ENCODE data around the gene RANBP2. TPM values are rescaled to one million over a fixed set of nuclear protein-coding genes. Genes with fewer than 3 reads are reported as not detected.

Gene RANBP2
- total and polyA plus RNA-seq, 2 donors (not counting 1 experiment from before 2014, with no cell fraction given) = 4.4 to 67.0 TPM

- ChIA-PET CTCF (no interaction called here), POLR2A (no interaction called here)
- H3K9me3 Mint-ChIP-seq (ENCODE audit: insufficient read depth) = no peaks in the 10 kb centered on the region
- Histone ChIP-seq H3K27me3 (replicated peaks in 1 of 4; ENCODE audit: control extremely low read depth in 1 of 4, control insufficient read depth in 3 of 4, insufficient read depth in 4 of 4, low read length in 3 of 4) (no peaks in the 10 kb centered on the region), H2AFZ (ENCODE audit: insufficient read depth, low read depth, low read length, poor library complexity, severe bottlenecking) (no peak overlapping the region), H3K36me3 (replicated peaks in 1 of 2; ENCODE audit: control extremely low read depth in 1 of 2, control insufficient read depth in 1 of 2, extremely low read depth in 1 of 2, insufficient read depth in 2 of 2, low read length in 1 of 2) (peaks cover 2 to 6% of the 10 kb centered on the region in 2 experiments), H3K4me2 (replicated peaks; ENCODE audit: low read depth, low read length, poor library complexity, severe bottlenecking) (no peak overlapping the region), H3K4me1 (ENCODE audit: control insufficient read depth in 2 of 2, insufficient read depth in 2 of 2, low read length in 2 of 2) (no peaks in the 10 kb centered on the region), H3K27ac (ENCODE audit: low read length in 2 of 2) (no peak overlapping the region), H3K9ac (ENCODE audit: low read length) (no peak overlapping the region), H3K4me3 (ENCODE audit: control extremely low read depth in 1 of 5, extremely low read depth in 1 of 5, insufficient read depth in 1 of 5, low read depth in 2 of 5, low read length in 4 of 5) (no peak overlapping the region), H3K79me2 (ENCODE audit: control insufficient read depth, insufficient read depth, low read length) (no peaks in the 10 kb centered on the region), H3K9me3 (ENCODE audit: control extremely low read depth in 1 of 3, control insufficient read depth in 2 of 3, insufficient read depth in 1 of 3, low read length in 2 of 3) (peaks cover 0 to 3% (median 3%) of the 10 kb centered on the region in 3 donors), H4K20me1 (ENCODE audit: control insufficient read depth, insufficient read depth, low read length, poor library complexity, severe bottlenecking) (no peaks in the 10 kb centered on the region)
- TF ChIP-seq CTCF (IDR thresholded peaks at IDR 0.05) (no peak), EZH2 (IDR thresholded peaks at IDR 0.05; ENCODE audit: borderline replicate concordance, insufficient read depth, low read depth, low read length, poor library complexity, severe bottlenecking) (no peak)
- WGBS (ENCODE audit: insufficient coverage) = no CpG with 5 or more reads among the region's 1 CpG
- intact Hi-C loops (cut with micrococcal nuclease) = no loop called here
- H3K4me1 Mint-ChIP-seq = no peaks in the 10 kb centered on the region
- H3K4me3 Mint-ChIP-seq = no peak overlapping the region
- DNase-seq (no peak), ATAC-seq (ENCODE audit: low read depth) (no peak)
- no peak overlapping the region for H3K27ac Mint-ChIP-seq
- H3K27me3 Mint-ChIP-seq = no peaks in the 10 kb centered on the region
Measured at GRCh38 chr2:108823286-108823685, 104.0 kb downstream of the RANBP2 start.

- Histone ChIP-seq H3K36me3 (replicated peaks in 1 of 2; ENCODE audit: control extremely low read depth in 1 of 2, control insufficient read depth in 1 of 2, extremely low read depth in 1 of 2, insufficient read depth in 2 of 2, low read length in 1 of 2) (no peaks in the 10 kb centered on the region), H4K20me1 (ENCODE audit: control insufficient read depth, insufficient read depth, low read length, poor library complexity, severe bottlenecking) (no peaks in the 10 kb centered on the region), H2AFZ (ENCODE audit: insufficient read depth, low read depth, low read length, poor library complexity, severe bottlenecking) (no peak overlapping the region), H3K4me1 (ENCODE audit: control insufficient read depth in 2 of 2, insufficient read depth in 2 of 2, low read length in 2 of 2) (no peaks in the 10 kb centered on the region), H3K27me3 (replicated peaks in 1 of 4; ENCODE audit: control extremely low read depth in 1 of 4, control insufficient read depth in 3 of 4, insufficient read depth in 4 of 4, low read length in 3 of 4) (no peaks in the 10 kb centered on the region), H3K4me2 (replicated peaks; ENCODE audit: low read depth, low read length, poor library complexity, severe bottlenecking) (no peak overlapping the region), H3K9me3 (ENCODE audit: control extremely low read depth in 1 of 3, control insufficient read depth in 2 of 3, insufficient read depth in 1 of 3, low read length in 2 of 3) (peaks cover 0 to 3% (median 3%) of the 10 kb centered on the region in 3 donors), H3K4me3 (ENCODE audit: control extremely low read depth in 1 of 5, extremely low read depth in 1 of 5, insufficient read depth in 1 of 5, low read depth in 2 of 5, low read length in 4 of 5) (no peak overlapping the region), H3K27ac (ENCODE audit: low read length in 2 of 2) (no peak overlapping the region), H3K9ac (ENCODE audit: low read length) (no peak overlapping the region), H3K79me2 (ENCODE audit: control insufficient read depth, insufficient read depth, low read length) (no peaks in the 10 kb centered on the region)
- CTCF ChIA-PET = no interaction called here
- intact Hi-C loops (cut with micrococcal nuclease) = no loop called here
- ATAC-seq (ENCODE audit: low read depth) = no peak
- TF ChIP-seq EZH2 (IDR thresholded peaks at IDR 0.05; ENCODE audit: borderline replicate concordance, insufficient read depth, low read depth, low read length, poor library complexity, severe bottlenecking) (no peak), CTCF (IDR thresholded peaks at IDR 0.05) (no peak)
- DNase-seq = no peak
- H3K9me3 Mint-ChIP-seq (ENCODE audit: insufficient read depth) = no peaks in the 10 kb centered on the region
- no peak overlapping the region for H3K27ac Mint-ChIP-seq
- 100% methylated on average over 1 of the region's 5 CpGs for WGBS (ENCODE audit: insufficient coverage)
- H3K27me3 Mint-ChIP-seq = no peaks in the 10 kb centered on the region
- no peak overlapping the region for H3K4me3 Mint-ChIP-seq
- POLR2A ChIA-PET = no interaction called here
- H3K4me1 Mint-ChIP-seq = no peaks in the 10 kb centered on the region
Measured at GRCh38 chr2:108824316-108825070, 105.2 kb downstream of the RANBP2 start.

All from B cell (primary cell).